Adipose tissue (tissue), 3 donors: ENCODE results near the gene ISM2. TPM values are rescaled to one million over a fixed set of nuclear protein-coding genes. Genes with fewer than 3 reads are reported as not detected.
A peak's percentile ranks its signal among the peaks of the same experiment; 100 is the strongest.
"Not testable (repeated sequence)": the region's sequence is repeated elsewhere in the genome, so short reads cannot be mapped to it uniquely, and the experiment has no call there.

Experiments used
- H3K27ac ChIP-seq: one replicate; pipeline ENCODE4 v1.5.1; 2013; ENCODE audit warnings: low read depth, low read length
- WGBS, 3 donors: extraction: QIAGEN DNeasy Blood & Tissue Kit; methylation state at CpG; one replicate each; pipeline ENCODE4 v1.1.7; 2013; 5-methylcytosine and 5-hydroxymethylcytosine counted together
- polyA plus RNA-seq, 3 donors: library from polyadenylated mRNA; stranded (reverse); fragments of 200-250 nt; gene quantifications; one replicate each; pipeline ENCODE4 v1.2.3, GENCODE V29; 2013
- donor health status: healthy with polysubstance abuse.
- donor health status: Bipolar disorder and iron deficiency.
- donor health status: healthy.

Gene ISM2
- polyA plus RNA-seq = under 1 TPM in 1 of 3 donors, not detected in 2; 0.24 TPM

- WGBS, 3 donors = 2% methylated on average over 80 to 103 of the region's 104 CpGs
- H3K27ac ChIP-seq = no peak within 1 kb of the TSS
These were observed at the start of gene ISM2 for GRCh38 chr14:77498120-77498979. TSS of gene ISM2 (minus strand) at chr14:77498816. CDS start at chr14:77498793, 23 bp downstream.

DNA sequence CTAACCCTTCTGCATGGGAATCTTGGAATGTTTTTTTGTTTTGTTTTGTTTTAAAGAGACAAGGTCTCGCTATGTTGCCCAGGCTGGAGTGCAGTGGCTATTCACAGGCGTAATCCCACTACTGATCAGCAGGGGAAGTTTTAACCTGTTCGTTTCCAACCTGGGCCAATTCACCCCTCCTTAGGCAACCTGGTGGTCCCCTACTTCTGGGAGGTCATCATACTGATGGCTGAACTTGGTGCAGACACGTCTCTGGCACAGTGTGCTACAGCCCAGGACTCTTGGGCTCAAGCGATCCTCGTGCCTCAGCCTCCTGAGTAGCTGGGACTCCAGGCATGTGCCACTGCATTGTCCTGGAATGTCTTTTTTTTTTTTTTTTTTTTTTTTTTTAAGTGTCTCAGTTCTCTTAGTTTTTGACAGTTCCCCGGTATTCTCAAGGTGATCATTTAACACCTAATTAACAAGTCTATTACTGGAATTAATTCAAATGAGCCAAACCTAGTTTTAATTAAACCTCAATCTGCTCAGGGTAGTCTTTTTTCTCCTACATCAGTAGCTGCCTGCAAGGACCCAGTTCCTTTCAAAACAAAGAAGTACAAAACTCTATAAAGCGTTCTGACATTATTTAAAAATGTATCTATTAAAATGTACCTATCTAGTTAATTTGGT lies 49.0 kb upstream of the ISM2 start:
- no peak overlapping the region for H3K27ac ChIP-seq
- 92 to 93% (median 92%) methylated on average over 8 of the region's 8 CpGs for WGBS, 3 donors

DNA sequence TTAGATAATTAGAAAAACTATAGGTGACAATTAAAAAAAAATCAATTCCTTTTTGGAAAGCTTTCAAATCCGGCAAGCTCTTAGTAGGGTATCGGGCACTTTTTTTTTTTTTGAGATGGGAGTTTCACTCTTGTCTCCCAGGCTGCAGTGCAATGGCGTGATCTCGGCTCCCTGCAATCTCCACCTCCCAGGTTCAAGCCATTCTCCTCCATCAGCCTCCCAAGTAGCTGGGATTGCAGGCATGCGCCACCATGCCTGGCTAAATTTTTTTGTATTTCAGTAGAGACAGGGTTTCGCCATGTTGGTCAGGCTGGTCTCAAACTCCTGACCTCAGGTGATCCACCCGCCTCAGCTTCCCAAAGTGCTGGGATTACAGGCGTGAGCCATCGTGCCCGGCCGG lies 46.6 kb upstream of the ISM2 start:
- 96 to 98% (median 97%) methylated on average over 11 of the region's 11 CpGs for WGBS, 3 donors
- H3K27ac ChIP-seq = not testable (repeated sequence)

DNA sequence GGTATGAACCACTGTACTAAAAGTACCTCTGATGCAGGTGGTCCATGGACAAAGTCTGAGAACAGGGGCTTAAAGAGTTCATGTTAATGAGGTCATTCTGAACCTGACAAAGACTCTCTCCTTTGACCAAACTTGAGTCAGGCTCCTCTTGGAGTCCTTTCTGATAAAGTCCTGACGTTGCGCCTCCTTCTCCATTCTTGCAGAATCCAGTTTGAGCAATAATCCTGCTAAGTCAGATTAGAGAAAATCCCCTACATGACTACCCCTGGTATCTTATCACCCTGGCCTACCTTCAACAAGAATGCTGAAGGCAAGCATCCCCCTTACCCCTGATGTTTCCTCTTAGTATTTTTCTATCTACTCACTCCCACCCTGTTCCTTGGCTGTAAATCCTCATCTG lies 46.0 kb upstream of the ISM2 start:
- 73 to 97% (median 85%) methylated on average over 2 of the region's 2 CpGs for WGBS, 3 donors
- H3K27ac ChIP-seq = no peak overlapping the region

- no peak overlapping the region for H3K27ac ChIP-seq
- 74 to 90% (median 81%) methylated on average over 3 of the region's 3 CpGs for WGBS, 3 donors
These were observed 45.2 kb upstream of the ISM2 start for GRCh38 chr14:77543637-77544334.

- no peak overlapping the region for H3K27ac ChIP-seq
- WGBS, 3 donors = 66 to 69% (median 68%) methylated on average over 5 of the region's 5 CpGs
These were observed 44.6 kb upstream of the ISM2 start for GRCh38 chr14:77543240-77543551.

DNA sequence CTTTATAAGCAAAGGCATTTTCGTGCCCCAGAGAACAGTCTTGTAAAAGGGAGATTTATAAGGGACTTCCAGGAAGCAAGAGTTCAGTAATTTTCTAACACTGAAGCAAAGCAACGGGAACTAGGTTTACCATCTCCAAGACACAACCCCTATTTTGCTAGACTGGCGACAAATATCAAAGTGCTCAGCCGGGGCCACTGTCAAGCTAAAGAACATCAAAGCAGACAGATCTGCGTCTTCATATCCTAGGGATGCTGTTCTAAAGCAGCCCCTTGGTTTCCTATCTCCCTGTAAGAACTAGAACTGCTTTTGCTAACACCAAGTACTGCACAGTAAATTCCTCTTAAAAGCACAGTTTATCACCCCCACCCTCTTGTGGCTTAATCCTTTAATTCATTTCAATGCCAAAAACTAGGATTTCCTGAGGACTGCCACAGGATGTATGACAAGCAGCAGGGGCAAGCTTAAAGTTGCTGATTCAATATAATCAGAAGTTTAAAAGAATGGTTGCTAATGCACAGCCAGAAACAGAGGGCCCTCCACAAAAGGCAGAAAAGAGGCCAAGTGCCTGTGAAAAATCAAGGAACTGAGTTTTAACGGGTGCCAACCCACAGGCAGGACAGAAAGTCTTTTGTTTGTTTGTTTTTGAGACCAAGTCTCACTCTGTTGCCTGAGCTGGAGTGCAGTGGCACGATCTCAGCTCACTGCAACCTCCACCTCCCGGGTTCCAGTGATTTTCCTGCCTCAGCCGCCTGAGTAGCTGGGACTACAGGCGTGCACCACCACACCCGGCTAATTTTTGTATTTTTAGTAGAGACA lies 44.0 kb upstream of the ISM2 start:
- WGBS, 3 donors = 43 to 69% (median 52%) methylated on average over 11 of the region's 11 CpGs

DNA sequence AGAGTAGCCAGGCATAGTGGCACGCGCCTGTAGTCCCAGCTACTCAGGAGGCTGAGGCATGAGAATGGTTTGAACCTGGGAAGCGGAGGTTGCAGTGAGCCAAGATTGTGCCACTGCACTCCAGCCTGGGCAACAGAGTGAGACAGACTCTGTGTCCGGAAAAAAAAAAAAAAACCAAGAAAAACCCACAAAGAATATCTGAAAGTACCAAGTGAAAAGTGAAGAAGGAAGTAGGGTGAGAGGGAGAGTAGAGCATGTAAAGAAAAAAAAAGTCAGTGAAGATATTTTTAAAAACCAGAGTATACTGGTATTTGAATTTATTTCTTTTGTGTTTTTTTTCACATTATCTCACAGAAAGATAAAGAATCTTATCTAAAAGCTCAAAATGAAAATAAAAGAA lies 43.3 kb upstream of the ISM2 start:
- H3K27ac ChIP-seq = no peak overlapping the region
- WGBS, 3 donors = 71 to 83% (median 72%) methylated on average over 4 of the region's 4 CpGs

More for the DNA sequence above, 44.0 kb upstream of the ISM2 start:
- peak overlapping the region; percentile 9 for H3K27ac ChIP-seq

DNA sequence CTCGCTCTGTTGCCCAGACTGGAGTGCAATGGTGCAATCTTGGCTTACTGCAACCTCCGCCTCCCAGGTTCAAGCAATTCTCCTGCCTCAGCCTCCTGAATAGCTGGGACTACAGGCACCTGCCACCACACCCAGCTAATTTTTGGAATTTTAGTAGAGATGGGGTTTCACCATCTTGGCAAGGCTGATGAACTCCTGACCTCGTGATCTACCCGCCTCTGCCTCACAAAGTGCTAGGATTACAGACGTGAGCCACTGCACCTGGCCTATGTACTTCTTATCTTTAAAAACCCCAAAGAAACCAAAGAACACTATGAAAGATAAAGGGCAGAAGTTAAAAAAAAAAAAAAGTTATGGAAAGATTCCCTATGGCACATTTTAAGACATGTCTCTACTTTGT lies 38.3 kb upstream of the ISM2 start:
- H3K27ac ChIP-seq = not testable (repeated sequence)
- 70 to 93% (median 75%) methylated on average over 5 of the region's 5 CpGs for WGBS, 3 donors

DNA sequence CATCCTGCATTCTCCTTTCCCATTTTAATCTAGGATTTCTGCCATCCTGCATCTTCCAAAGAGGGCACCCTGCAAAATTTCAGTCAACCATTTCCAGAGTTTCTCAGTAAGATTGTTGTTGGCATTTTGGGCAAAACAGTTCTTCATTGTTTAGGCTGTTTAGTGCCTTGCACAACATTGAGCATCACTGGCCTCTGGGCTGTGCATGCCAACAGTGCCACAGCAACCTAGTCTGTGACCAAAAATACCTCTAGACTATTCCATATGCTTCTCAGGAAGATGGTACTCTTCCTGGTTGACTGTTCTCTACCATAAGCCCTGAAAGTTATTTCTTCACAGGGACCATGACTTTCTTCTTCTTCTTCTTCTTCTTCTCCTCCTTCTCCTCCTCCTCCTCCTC lies 32.5 kb upstream of the ISM2 start:
- H3K27ac ChIP-seq = no peak overlapping the region

- H3K27ac ChIP-seq = no peak overlapping the region
These were observed 31.3 kb upstream of the ISM2 start for GRCh38 chr14:77529963-77530362.

DNA sequence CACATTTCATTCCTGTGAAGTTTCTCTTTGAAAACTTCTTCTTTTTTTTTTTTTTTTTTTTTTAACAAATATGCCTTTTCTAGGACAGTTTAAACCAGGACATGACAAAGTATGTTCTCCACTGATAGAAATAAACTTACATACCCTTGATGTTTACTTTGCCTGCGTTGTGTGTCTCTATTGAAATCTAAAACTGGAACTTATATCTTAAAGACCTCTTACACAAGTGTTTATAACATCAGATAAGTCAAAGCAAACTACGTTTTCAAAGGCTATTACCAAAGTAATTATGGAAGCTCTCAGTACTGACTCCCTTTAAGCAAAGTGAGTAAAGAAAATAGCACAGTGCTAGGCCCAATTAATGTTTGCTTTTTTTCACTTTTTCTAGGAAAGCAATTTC lies 30.6 kb upstream of the ISM2 start:
- H3K27ac ChIP-seq = no peak overlapping the region
- 60 to 89% (median 85%) methylated on average over 2 of the region's 2 CpGs for WGBS, 3 donors

DNA sequence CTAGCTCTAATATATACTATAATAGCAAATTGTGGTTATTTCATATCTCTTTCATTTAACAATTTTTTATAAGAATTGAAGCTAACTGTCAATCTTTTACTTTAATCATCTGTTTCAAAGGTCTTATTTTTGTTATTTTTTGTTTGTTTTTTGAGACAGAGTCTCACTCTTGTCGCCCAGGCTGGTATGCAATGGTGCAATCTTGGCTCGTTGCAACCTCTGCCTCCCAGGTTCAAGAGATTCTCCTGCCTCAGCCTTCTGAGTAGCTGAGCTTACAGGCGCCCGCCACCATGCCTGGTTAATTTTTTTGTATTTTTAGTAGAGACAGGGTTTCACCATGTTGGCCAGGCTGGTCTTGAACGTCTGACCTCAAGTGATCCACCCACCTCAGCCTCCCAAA lies 30.1 kb upstream of the ISM2 start:
- H3K27ac ChIP-seq = not testable (repeated sequence)
- WGBS, 3 donors = 89 to 95% (median 93%) methylated on average over 5 of the region's 5 CpGs

DNA sequence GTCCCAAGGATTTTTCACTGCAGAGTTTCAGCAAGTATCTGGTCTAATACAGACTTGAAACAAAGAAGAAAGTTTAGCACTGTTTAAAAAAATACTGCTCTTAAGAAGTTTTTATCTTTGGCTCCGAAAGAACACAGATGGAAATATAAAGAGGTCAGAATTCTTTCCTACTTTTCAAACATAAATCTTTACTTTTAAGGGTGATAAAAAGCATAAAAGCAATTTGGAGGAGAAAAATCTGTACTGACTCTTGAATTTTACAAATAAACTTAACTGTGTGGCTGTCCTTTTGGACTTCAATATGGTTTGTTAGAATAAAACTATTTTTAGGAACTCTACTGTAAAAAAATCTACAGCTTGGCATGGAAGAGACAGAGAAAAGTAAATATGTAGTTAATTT lies 27.6 kb upstream of the ISM2 start:
- no peak overlapping the region for H3K27ac ChIP-seq
- 31 to 53% (median 46%) methylated on average over 1 of the region's 1 CpG for WGBS, 3 donors

- no peak overlapping the region for H3K27ac ChIP-seq
- WGBS, 3 donors = 89 to 96% (median 94%) methylated on average over 6 of the region's 6 CpGs
These were observed 25.9 kb upstream of the ISM2 start for GRCh38 chr14:77524536-77524935.

GRCh38 chr14:77523109-77523508 lies 24.5 kb upstream of the ISM2 start:
- 85 to 90% (median 89%) methylated on average over 3 of the region's 3 CpGs for WGBS, 3 donors
- H3K27ac ChIP-seq = no peak overlapping the region

DNA sequence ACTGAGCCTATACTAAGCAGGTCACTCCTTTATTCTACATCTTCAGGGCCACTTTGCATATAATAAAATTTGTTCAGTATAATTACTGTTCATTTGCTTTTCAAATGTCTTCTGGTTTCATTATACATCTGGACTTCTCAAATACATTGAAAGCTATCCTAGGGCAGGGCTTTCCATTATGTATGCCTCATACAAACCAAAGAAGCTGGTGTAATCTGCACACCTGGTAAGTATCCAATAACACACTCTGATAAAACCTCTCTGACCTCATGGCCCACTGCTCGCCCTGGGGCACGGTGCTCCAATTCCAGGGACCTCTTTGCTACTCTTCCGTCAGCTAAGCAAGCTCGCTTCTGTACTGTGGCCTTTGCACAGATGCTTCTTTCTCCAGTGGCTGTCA lies 21.9 kb upstream of the ISM2 start:
- 82 to 92% (median 90%) methylated on average over 4 of the region's 4 CpGs for WGBS, 3 donors
- no peak overlapping the region for H3K27ac ChIP-seq

DNA sequence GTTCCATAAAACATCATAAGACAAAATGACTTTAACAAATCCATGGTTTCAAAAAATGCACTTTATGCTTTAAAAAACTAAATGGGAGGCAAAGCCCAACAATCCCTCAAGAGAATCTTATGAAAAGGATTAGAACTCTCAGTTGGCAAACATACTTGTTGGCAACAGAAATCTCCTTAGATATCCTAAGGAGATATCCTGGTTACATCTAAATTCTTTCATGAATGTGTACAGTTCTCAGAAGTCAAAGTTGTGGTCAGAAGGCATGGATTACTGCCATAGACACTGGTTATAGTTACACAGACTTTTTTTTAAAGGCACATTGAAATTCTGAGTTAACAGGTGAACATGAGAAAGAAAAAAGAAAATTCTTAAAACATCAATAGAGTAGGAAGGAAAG lies 17.5 kb upstream of the ISM2 start:
- no peak overlapping the region for H3K27ac ChIP-seq
